ENCODE results near the gene LMTK2. TPM values are rescaled to one million over a fixed set of nuclear protein-coding genes. Genes with fewer than 3 reads are reported as not detected.

Gene LMTK2
- total RNA-seq, 4 donors from 2014 or later = 11.0 to 15.8 (median 12.0) TPM

DNA sequence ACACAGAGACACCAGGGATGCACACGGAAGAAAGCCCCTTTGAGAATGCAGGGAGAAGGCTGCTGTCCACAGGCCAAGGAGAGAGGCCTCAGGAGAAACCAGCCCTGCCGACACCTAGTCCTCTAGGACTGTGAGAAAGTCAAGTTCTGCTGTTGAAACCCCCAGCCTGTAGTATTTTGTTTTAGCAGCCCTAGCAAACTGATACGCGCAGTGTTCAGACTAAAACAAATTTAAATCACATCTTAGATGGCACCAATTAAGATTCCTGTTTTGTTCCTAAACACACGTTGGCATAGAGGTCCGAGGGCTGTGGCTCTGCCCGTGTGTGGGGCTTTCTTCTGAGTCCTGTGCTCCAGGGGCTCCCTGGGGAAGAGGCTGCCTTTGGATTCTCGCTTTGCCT is 21.7 kb downstream of the LMTK2 start:
- no peak for ATAC-seq (ENCODE audit: low FRiP score)
- DNase-seq (ENCODE audit: low spot score) = no peak
- TF ChIP-seq, protein P1, sequence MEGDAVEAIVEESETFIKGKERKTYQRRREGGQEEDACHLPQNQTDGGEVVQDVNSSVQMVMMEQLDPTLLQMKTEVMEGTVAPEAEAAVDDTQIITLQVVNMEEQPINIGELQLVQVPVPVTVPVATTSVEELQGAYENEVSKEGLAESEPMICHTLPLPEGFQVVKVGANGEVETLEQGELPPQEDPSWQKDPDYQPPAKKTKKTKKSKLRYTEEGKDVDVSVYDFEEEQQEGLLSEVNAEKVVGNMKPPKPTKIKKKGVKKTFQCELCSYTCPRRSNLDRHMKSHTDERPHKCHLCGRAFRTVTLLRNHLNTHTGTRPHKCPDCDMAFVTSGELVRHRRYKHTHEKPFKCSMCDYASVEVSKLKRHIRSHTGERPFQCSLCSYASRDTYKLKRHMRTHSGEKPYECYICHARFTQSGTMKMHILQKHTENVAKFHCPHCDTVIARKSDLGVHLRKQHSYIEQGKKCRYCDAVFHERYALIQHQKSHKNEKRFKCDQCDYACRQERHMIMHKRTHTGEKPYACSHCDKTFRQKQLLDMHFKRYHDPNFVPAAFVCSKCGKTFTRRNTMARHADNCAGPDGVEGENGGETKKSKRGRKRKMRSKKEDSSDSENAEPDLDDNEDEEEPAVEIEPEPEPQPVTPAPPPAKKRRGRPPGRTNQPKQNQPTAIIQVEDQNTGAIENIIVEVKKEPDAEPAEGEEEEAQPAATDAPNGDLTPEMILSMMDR (IDR thresholded peaks at IDR 0.05) = no peak

DNA sequence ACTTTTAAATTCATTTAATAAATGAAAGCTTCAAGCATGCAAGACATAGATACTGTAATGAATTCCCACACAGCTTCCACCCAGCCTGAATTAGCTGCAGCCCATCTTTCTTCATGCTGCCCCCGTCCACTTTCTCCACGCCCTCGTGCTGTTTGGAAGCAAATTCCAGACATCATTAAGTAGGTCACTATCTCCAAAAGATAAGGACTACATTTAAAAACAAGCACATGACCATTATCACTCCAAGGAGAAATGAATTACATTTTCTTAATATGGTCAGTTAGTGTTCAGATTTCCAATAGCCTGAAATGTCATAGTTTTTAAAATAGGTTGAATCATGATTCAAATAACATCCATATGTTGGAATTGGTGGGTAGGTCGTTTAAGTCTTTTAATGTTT is 24.3 kb downstream of the LMTK2 start:
- DNase-seq (ENCODE audit: low spot score) (no peak), ATAC-seq (ENCODE audit: low FRiP score) (peak; percentile 18)
- TF ChIP-seq, protein P1 (IDR thresholded peaks at IDR 0.05) = no peak

DNA sequence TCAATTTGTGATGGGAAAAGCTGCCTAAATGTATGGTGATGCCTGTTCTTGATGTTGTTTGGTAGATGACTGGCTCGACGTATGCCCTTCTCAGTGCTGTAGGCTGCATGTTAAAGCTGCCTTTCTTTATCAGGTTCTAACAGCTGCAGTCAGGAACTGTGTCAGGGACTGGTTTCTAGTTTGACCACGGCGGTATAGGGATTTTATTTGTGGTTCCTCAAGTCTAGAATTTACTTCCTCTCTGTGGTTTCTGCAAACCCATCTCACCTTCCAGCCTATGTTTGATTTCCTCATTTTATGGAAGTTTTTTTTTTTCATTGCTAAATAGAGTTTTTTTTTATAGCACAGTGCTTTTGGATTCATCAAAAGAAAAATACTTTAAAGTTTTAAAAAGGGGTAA is 26.5 kb downstream of the LMTK2 start:
- DNase-seq (ENCODE audit: low spot score) (no peak), ATAC-seq (ENCODE audit: low FRiP score) (no peak)
- TF ChIP-seq, protein P1 (IDR thresholded peaks at IDR 0.05) = no peak

DNA sequence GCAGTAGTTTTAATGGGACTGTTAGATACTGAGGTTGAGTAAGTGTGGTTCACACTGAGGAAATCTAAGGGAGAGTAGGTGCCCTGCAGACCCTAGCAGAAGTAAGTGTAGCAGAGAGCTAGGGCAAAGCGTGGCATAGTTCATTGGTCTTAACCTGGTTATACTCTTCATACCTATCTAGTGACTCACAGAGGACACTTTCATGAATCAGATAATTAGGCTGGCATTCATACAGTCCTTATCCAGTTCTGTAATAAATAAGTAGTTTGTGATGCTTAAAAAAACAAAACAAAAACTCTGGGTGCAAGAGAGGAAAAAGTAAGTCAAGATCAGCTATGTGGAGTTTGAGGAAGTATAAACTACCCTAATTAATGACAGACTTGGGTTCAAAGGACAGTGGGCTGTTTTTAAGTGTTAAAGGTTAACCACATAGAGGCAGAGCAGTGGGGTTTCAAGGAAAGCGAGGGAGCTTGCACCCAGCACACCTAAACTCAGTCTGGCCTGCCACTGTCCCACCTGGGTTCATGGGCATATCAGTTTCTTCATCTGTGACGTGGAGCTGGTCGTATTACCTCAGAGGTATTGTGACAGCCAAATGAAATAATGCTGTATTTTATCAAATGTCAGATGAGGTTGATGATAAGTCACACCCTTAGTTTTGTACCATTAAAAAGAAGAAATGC is 27.1 kb downstream of the LMTK2 start:
- ATAC-seq (ENCODE audit: low FRiP score) (peak; percentile 49), DNase-seq (ENCODE audit: low spot score) (no peak)
- TF ChIP-seq, protein P1 (IDR thresholded peaks at IDR 0.05) = no peak

DNA sequence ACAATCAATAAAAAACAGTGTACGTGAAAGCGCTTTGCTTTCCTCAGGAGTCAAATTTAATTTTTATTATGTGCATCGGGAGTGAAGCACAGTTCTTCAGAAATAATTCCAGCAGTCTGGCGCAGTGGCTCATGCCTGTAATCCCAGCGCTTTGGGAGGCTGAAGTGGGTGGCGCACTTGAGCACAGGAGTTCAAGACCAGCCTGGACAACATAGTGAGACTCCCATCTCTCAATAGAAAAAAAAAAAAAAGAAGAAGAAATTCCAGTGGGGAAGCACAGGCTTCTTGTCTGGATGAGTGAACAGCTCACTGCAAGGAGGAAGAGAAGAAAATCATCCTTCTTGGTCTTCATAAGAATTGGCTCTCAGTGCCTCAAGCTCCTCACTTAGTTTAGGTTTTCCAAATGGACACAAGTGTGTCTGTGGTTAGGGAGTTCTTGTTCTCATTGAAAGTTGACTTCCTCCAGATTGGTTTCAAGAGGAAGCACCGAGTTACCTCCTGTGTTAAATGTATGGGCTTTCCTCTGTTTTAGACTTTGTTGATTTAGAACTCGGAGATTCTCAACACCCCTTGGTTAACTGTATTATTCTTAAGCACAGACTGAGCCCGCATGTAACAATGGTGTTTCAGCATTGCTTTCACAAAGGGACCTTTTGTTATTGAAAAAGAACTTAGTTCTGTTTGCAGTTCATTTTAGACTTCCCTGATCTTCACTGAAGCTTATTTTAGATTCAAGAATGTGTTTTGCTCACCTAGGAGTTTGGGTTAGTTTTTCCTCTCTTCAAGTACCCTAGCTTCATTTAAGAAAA is 28.0 kb downstream of the LMTK2 start:
- no peak for DNase-seq (ENCODE audit: low spot score)
- no peak for ATAC-seq (ENCODE audit: low FRiP score)
- TF ChIP-seq, protein P1 (IDR thresholded peaks at IDR 0.05) = no peak

DNA sequence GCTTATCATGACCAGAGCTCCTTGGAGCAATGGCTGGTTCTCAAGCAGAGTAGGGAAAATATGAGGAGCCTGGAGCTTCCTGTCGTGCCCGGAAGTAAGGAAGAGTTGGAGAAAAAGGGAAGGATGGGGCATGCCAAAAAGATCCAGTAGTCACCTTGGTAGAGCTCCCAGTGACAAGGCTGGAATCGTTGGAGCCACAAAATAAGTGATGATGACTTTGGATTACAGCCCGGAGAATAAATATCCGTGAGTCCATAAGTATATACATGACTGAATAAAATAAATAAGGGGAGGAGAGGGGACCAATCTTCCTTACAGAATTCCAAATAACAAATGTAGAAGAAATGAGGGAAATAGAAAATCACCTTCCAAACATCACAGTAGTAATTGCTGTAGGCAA is 29.3 kb downstream of the LMTK2 start:
- TF ChIP-seq, protein P1 (IDR thresholded peaks at IDR 0.05) = no peak
- no peak for ATAC-seq (ENCODE audit: low FRiP score)

More for the DNA sequence above, 29.3 kb downstream of the LMTK2 start:
- no peak for DNase-seq (ENCODE audit: low spot score)
